ENCODE results near the gene MAP4K3. TPM values are rescaled to one million over a fixed set of nuclear protein-coding genes. Genes with fewer than 3 reads are reported as not detected.

The MAP4K3 gene
- total and polyA plus RNA-seq, 2 of the 8 experiments (the other 6 are each of a cell fraction or from before 2014, with no cell fraction given) = 11.4 to 63.0 TPM

- H4K5ac ChIP-seq (ENCODE audit: insufficient read length, low read depth, low read length) = no peak overlapping the region
- ChIA-PET CTCF (ENCODE audit: partially characterized antibody) (interaction anchor here (0.5 to 2.9 kb wide), 14 partner anchors 9 to 352 kb away, joined by 3 to 18 read pairs (median 4); no protein-coding TSS in a partner anchor), POLR2A (ENCODE audit: partially characterized antibody) (interaction anchor here (0.5 to 1.8 kb wide), 2 partner anchors 13 to 80 kb away, joined by 3 to 4 read pairs; no protein-coding TSS in a partner anchor)
- H3K79me1 ChIP-seq (ENCODE audit: low read depth, low read length) = no peaks in the 10 kb centered on the region; the same call in 1 of the 2 replicates
- no peak overlapping the region for H3K14ac ChIP-seq (ENCODE audit: insufficient read length)
- H4K20me1 ChIP-seq (replicated peaks in 1 of 2; ENCODE audit: control insufficient read depth in 1 of 2, insufficient read depth in 2 of 2, low read length in 2 of 2) = no peaks in the 10 kb centered on the region
- H3K4ac ChIP-seq (replicated peaks; ENCODE audit: insufficient read length, low read depth, low read length) = no peak overlapping the region
- H3K23me2 ChIP-seq (ENCODE audit: low read depth, low read length) = no peaks in the 10 kb centered on the region
- H3K27me3 ChIP-seq (replicated peaks in 1 of 4; ENCODE audit: control insufficient read depth in 3 of 4, extremely low read depth in 1 of 4, insufficient read depth in 3 of 4, low read length in 3 of 4) = peaks cover 0 to 1% (median 0%) of the 10 kb centered on the region in 4 experiments; a peak in 1 of 7 replicates
- H3K4me3 ChIP-seq (ENCODE audit: extremely low read depth in 1 of 4, insufficient read depth in 2 of 4, low read depth in 3 of 4, low read length in 4 of 4) = no peak overlapping the region
- H2AFZ ChIP-seq (ENCODE audit: low read length) = no peak overlapping the region
- H4K91ac ChIP-seq (replicated peaks; ENCODE audit: insufficient read length, low read length) = no peak overlapping the region
- H3K4me2 ChIP-seq (ENCODE audit: insufficient read depth in 1 of 2, low read depth in 2 of 2, low read length in 2 of 2) = no peak overlapping the region
- no peak overlapping the region for H3K18ac ChIP-seq (ENCODE audit: extremely low read depth, low read length)
- 86% methylated on average over 1 of the region's 1 CpG; no CpG with 5 or more reads in 1 of the 2 experiments for WGBS, 2 experiments (ENCODE audit: extremely low coverage in 1 of 2, insufficient coverage in 1 of 2, insufficient read length in 1 of 2, insufficient replicate concordance in 2 of 2, low coverage in 1 of 2, low lambda C conversion rate in 2 of 2, missing lambda C conversion rate in 1 of 2)
- H3K4me1 ChIP-seq (replicated peaks in 1 of 4; ENCODE audit: control insufficient read depth in 3 of 4, insufficient read depth in 4 of 4, low read length in 3 of 4) = peaks cover 3 to 6% (median 4%) of the 10 kb centered on the region in 4 experiments; a peak in 6 of 7 replicates
- H3K9ac ChIP-seq (replicated peaks in 1 of 4; ENCODE audit: extremely low read depth in 1 of 4, low read depth in 3 of 4, low read length in 3 of 4) = no peak overlapping the region
- H2BK120ac ChIP-seq (replicated peaks; ENCODE audit: low read depth, low read length) = no peak overlapping the region
- H2AK5ac ChIP-seq (ENCODE audit: low read depth, low read length) = no peak overlapping the region
- no peak overlapping the region for H3K27ac ChIP-seq (ENCODE audit: low read depth, low read length)
- peaks cover 0 to 9% (median 5%) of the 10 kb centered on the region in 4 experiments; a peak in 5 of 8 replicates for H3K36me3 ChIP-seq (ENCODE audit: control insufficient read depth in 2 of 4, insufficient read depth in 4 of 4, low read length in 3 of 4)
- no peak overlapping the region for H4K8ac ChIP-seq (ENCODE audit: extremely low read depth, insufficient read depth, low read length)
- no peak overlapping the region for H3K56ac ChIP-seq (replicated peaks; ENCODE audit: insufficient read length, low read depth, low read length)
- no peak overlapping the region for H2BK20ac ChIP-seq (ENCODE audit: low read length)
- no peak overlapping the region for H3K23ac ChIP-seq (ENCODE audit: insufficient read length)
- H3K9me3 ChIP-seq (ENCODE audit: insufficient read depth in 2 of 2, low read depth in 1 of 2, low read length in 1 of 2) = 0 out of 4 replicates have a peak, but pooled peaks cover 0 to 2% of the 10 kb centered on the region in 2 experiments
- H2BK12ac ChIP-seq (ENCODE audit: low read depth, low read length) = no peak overlapping the region
- no peak overlapping the region for H2BK5ac ChIP-seq (ENCODE audit: low read depth, low read length)
- no peak overlapping the region for H2BK15ac ChIP-seq (ENCODE audit: low read length)
- no peak for DNase-seq (ENCODE audit: low read depth in 1 of 2, low spot score in 2 of 2)
- no peak for FAIRE-seq
- peaks cover 0 to 82% of the 10 kb centered on the region in 2 experiments; a peak in 3 of 4 replicates for H3K79me2 ChIP-seq (ENCODE audit: control insufficient read depth in 1 of 2, insufficient read depth in 2 of 2, low read length in 2 of 2)
- TF ChIP-seq FOSL1 (IDR thresholded peaks at IDR 0.05; ENCODE audit: insufficient read depth, low read depth, low read length) (no peak), E2F6 (IDR thresholded peaks at IDR 0.05) (no peak), ASH2L (IDR thresholded peaks at IDR 0.05; ENCODE audit: low read length) (no peak), CBX5 (IDR thresholded peaks at IDR 0.05; ENCODE audit: low read depth, low read length) (no peak), ATF2 (IDR thresholded peaks at IDR 0.05; ENCODE audit: low read length) (no peak), CTCF (IDR thresholded peaks at IDR 0.05; ENCODE audit: control extremely low read depth in 1 of 3, insufficient read depth in 1 of 3, low read depth in 1 of 3, low read length in 3 of 3) (no peak), ZNF274 (IDR thresholded peaks at IDR 0.05; ENCODE audit: borderline replicate concordance, extremely low read depth, low read length) (no peak), KDM1A (IDR thresholded peaks at IDR 0.05; ENCODE audit: borderline replicate concordance, low read length) (no peak)
These were observed 58.1 kb downstream of the MAP4K3 start for GRCh38 chr2:39378968-39379367.
